Kidney epithelial cell (primary cell): ENCODE results near the gene SHISA8. TPM values are rescaled to one million over a fixed set of nuclear protein-coding genes. Genes with fewer than 3 reads are reported as not detected.

ENCODE experiments used
- DNase-seq: peaks from one replicate; pipeline ENCODE4 v3.0.0-alpha.2; 2010; ENCODE audit warnings: low read depth
- H3K27me3 ChIP-seq: 2 replicates; pipeline ENCODE4 v1.6.0; 2011; ENCODE audit warnings: low read length; ENCODE audit not compliant: control insufficient read depth, insufficient read depth
- H3K36me3 ChIP-seq: 2 replicates; pipeline ENCODE4 v1.5.1; 2011; ENCODE audit warnings: low read length; ENCODE audit not compliant: control insufficient read depth, insufficient read depth
- H3K4me3 ChIP-seq: 2 replicates; pipeline ENCODE4 v1.5.1; 2011; ENCODE audit warnings: low read depth, mild to moderate bottlenecking, control low read depth, low read length
- total RNA-seq: library from RNA; depleted of rRNA; stranded (reverse); fragments of >200 nt; gene quantifications from 2 replicates; pipeline ENCODE4 v1.2.3, GENCODE V29; 2015
- TF ChIP-seq, protein P1 (sequence below): IDR thresholded peaks from 2 replicates; pipeline ENCODE4 v1.5.1; 2011; ENCODE audit warnings: mild to moderate bottlenecking, moderate library complexity, low read length, control low read depth, inconsistent platforms; ENCODE audit not compliant: insufficient read depth, poor library complexity, severe bottlenecking

Gene SHISA8
- total RNA-seq, 1 donor from 2014 or later, result not detected

DNA sequence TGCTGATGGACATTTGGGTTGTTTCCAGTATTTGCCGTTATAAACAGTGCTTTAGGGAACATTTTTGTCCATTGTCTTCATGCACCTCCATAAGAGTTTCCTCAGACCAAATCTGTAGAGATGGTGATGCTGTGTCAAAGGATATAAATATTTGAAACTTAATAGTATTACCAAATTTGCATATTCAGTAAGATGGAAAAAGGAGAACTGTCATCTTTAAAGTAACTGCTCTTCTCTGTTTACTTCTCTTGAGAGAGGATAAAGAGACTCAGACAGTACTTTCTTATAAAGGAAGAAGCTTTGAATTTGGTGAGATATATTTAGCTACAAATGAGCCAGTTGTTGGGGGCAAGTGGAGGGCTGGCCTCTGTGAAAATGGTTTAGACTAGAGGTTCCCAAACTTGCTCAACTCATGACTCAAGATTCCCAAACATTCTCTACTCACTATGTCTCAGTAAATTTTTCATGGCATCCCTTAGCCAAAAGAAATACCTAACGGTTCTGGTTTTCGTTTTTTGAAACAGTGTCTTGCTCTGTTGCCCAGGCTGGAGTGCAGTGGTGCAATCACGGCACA is 26.2 kb downstream of the SHISA8 start:
- Histone ChIP-seq H3K4me3 (no peak overlapping the region), H3K27me3 (no peaks in the 10 kb centered on the region), H3K36me3 (peaks cover 3% of the 10 kb centered on the region)
- DNase-seq, result no peak
- TF ChIP-seq, protein P1, sequence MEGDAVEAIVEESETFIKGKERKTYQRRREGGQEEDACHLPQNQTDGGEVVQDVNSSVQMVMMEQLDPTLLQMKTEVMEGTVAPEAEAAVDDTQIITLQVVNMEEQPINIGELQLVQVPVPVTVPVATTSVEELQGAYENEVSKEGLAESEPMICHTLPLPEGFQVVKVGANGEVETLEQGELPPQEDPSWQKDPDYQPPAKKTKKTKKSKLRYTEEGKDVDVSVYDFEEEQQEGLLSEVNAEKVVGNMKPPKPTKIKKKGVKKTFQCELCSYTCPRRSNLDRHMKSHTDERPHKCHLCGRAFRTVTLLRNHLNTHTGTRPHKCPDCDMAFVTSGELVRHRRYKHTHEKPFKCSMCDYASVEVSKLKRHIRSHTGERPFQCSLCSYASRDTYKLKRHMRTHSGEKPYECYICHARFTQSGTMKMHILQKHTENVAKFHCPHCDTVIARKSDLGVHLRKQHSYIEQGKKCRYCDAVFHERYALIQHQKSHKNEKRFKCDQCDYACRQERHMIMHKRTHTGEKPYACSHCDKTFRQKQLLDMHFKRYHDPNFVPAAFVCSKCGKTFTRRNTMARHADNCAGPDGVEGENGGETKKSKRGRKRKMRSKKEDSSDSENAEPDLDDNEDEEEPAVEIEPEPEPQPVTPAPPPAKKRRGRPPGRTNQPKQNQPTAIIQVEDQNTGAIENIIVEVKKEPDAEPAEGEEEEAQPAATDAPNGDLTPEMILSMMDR, result no peak

DNA sequence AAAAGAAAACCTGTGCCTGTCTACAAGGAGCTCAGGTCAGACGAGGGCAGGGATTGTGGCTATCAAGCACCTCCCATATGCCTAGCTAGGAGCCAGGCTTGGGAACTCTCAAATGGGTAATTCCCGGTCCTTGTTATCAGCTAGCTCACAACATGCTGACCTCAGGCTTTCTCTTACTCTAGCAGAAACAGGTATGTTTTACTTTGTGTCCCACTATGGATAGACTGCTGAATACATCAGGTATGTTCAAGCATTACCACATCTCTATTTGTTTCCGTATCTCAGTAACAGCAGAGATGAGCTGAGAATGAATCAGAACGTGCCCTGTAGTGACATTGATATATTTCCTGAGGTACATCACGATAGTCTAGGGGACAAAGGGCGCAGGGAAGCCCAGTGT is 29.4 kb downstream of the SHISA8 start:
- Histone ChIP-seq H3K4me3 (no peak overlapping the region), H3K27me3 (no peaks in the 10 kb centered on the region), H3K36me3 (peaks cover 7% of the 10 kb centered on the region)
- TF ChIP-seq, protein P1, result no peak
- DNase-seq, result no peak

DNA sequence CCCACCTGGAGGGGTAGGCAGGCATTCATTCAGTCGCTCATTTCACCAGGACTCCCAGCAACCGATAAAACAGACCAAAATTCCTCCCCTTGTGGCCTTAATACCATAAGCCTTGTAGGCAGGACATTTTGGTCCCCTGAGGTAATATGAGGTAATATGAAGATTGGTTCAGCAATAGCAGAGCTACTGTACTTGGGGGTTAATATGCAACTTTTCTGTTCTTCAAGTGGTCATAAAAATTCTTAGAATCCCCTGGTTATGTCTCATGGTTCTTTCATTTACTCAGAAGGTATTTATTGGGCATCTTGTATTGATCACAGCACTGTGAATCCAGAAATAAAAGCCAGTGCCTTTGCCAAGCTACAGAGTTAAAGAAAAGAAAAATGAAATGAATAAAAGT is 29.8 kb downstream of the SHISA8 start:
- H3K4me3 ChIP-seq, result no peak overlapping the region
- DNase-seq, result no peak
- TF ChIP-seq, protein P1, result no peak
- peaks cover 7% of the 10 kb centered on the region for H3K36me3 ChIP-seq
- H3K27me3 ChIP-seq, result no peaks in the 10 kb centered on the region

DNA sequence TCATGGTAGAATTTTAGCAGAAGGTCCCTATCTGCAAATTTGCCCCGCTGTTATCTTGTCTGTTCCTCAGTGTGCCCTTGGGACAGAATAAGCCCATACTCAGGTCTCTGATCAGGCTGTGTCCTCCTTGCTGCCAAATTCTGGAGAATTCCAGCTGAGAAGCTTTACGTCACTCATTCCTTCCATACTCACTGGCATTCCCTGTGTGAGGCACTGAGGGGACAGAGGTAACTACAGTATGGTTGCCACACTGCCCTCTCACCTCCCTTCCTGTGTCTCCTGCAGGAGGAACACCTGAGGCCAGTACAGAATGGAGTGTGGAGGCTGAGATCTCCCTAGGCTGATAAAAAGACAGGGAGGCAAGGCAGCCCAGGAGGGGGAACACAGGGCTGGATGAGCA is 31.5 kb downstream of the SHISA8 start:
- DNase-seq, result no peak
- H3K27me3 ChIP-seq, result no peaks in the 10 kb centered on the region
- TF ChIP-seq, protein P1, result no peak
- H3K36me3 ChIP-seq, result peaks cover 7% of the 10 kb centered on the region
- H3K4me3 ChIP-seq, result no peak overlapping the region

DNA sequence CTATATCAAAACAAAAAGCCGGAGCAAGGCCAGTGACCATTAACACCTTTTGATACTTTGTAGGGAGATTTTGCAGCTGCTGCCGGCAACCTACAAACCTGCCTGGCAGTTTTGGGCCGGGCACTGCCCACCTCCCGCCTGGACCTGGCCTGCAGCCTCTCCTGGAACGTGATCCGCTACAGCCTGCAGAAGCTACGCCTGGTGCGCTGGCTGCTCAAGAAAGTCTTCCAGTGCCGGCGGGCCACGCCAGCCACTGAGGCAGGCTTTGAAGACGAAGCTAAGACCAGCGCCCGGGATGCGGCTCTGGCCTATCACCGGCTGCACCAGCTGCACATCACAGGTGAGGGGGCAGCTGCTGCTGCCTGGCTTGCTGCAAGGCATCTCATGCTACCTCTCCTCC is 34.2 kb downstream of the SHISA8 start:
- H3K27me3 ChIP-seq, result no peaks in the 10 kb centered on the region
- no peak for DNase-seq
- TF ChIP-seq, protein P1, result no peak
- peaks cover 7% of the 10 kb centered on the region for H3K36me3 ChIP-seq
- no peak overlapping the region for H3K4me3 ChIP-seq

DNA sequence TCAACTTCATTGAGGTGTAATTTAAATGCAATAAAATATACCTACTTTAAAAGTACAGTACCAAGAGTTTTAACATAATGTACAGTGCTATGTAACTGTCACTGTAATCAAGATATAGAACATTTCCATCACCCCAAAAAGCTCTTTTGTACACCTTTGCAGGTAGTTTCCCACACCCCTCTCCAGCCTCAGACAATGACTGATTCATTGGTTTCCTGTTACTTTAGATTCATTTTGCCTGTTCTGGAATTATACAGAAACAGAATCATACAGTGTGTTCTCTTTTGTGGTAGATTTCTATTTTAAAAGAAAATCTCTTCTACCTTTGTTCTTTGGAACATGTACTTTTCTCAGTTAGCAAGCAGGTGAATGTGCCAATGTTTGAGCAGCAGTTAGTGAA is 38.2 kb downstream of the SHISA8 start:
- DNase-seq, result no peak
- Histone ChIP-seq H3K4me3 (no peak overlapping the region), H3K36me3 (peaks cover 5% of the 10 kb centered on the region), H3K27me3 (no peaks in the 10 kb centered on the region)
- TF ChIP-seq, protein P1, result no peak
